ENCODE results near the gene PLXNA2. TPM values are rescaled to one million over a fixed set of nuclear protein-coding genes. Genes with fewer than 3 reads are reported as not detected.

PLXNA2 gene
- total and polyA plus RNA-seq, 2 donors (not counting 3 experiments of a cell fraction or from before 2014, with no cell fraction given) = 42.6 to 229 TPM

- no TSS peak for BruUV-seq (replicated peaks)
- no peak for TF ChIP-seq POLR2A (IDR thresholded peaks at IDR 0.05; ENCODE audit: low read depth, low read length)
- TF ChIP-seq POLR2AphosphoS5 (IDR thresholded peaks at IDR 0.05; ENCODE audit: insufficient read depth, low read depth, low read length) = no peak
- TF ChIP-seq GATA2 (IDR thresholded peaks at IDR 0.05; ENCODE audit: insufficient read depth, insufficient read length, low read depth, low read length) = no peak
- TF ChIP-seq EZH2 (IDR thresholded peaks at IDR 0.05; ENCODE audit: borderline replicate concordance, low read depth, low read length, severe bottlenecking) = no peak
- no peak for TF ChIP-seq CTCF (IDR thresholded peaks at IDR 0.05; ENCODE audit: extremely low read depth in 1 of 2, insufficient read depth in 1 of 2, low read depth in 1 of 2, low read length in 2 of 2)
- TF ChIP-seq, protein P1, sequence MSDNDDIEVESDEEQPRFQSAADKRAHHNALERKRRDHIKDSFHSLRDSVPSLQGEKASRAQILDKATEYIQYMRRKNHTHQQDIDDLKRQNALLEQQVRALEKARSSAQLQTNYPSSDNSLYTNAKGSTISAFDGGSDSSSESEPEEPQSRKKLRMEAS (IDR thresholded peaks at IDR 0.05; ENCODE audit: insufficient read depth, insufficient read length) = no peak
- TF ChIP-seq MYC (IDR thresholded peaks at IDR 0.05; ENCODE audit: low read depth, low read length) = no peak
- no peak for TF ChIP-seq JUN (IDR thresholded peaks at IDR 0.05; ENCODE audit: borderline replicate concordance, insufficient read depth, insufficient read length, low read depth)
- TF ChIP-seq FOS (IDR thresholded peaks at IDR 0.05; ENCODE audit: borderline replicate concordance, insufficient read depth, low read length) = no peak
- ChIA-PET POLR2A (interaction anchor here (1.4 to 1.6 kb wide), 2 partner anchors 19 to 34 kb away, joined by 7 to 8 read pairs; no protein-coding TSS in a partner anchor), CTCF (interaction anchor here (1.1 to 32.5 kb wide), 13 partner anchors 9 to 204 kb away, joined by 3 to 714 read pairs (median 5); partner anchors contain the start of gene PLXNA2)
- no peak for FAIRE-seq
- Histone ChIP-seq H2AFZ (ENCODE audit: low read depth, low read length) (no peak overlapping the region), H3K36me3 (ENCODE audit: control insufficient read depth in 2 of 2, extremely low read depth in 1 of 2, insufficient read depth in 2 of 2, low read length in 2 of 2) (peaks cover 8 to 12% of the 10 kb centered on the region in 2 experiments), H3K9me1 (replicated peaks; ENCODE audit: control insufficient read depth, extremely low read depth, insufficient read depth, low read length) (no peaks in the 10 kb centered on the region), H3K4me2 (ENCODE audit: insufficient read depth, low read length) (peak overlapping the region; percentile 61), H3K9me3 (replicated peaks; ENCODE audit: control insufficient read depth, insufficient read depth, low read length) (no peaks in the 10 kb centered on the region), H3K27ac (ENCODE audit: insufficient read depth, low read depth, low read length) (peak overlapping the region; percentile 92), H3K4me3 (replicated peaks in 1 of 3; ENCODE audit: insufficient read depth in 1 of 3, low read depth in 1 of 3, low read length in 3 of 3) (no peak overlapping the region), H3K4me1 (ENCODE audit: control insufficient read depth, extremely low read depth, insufficient read depth, low read length) (peaks cover 75% of the 10 kb centered on the region), H3K27me3 (ENCODE audit: control insufficient read depth in 2 of 2, insufficient read depth in 2 of 2, low read length in 2 of 2) (no peaks in the 10 kb centered on the region), H4K20me1 (replicated peaks; ENCODE audit: control insufficient read depth, extremely low read depth, insufficient read depth, low read length) (no peaks in the 10 kb centered on the region), H3K79me2 (ENCODE audit: control insufficient read depth, insufficient read depth, low read length) (peaks cover 66% of the 10 kb centered on the region), H3K9ac (replicated peaks; ENCODE audit: extremely low read depth, insufficient read depth, low read length) (peak overlapping the region; percentile 74)
- no peak for DNase-seq (ENCODE audit: low read depth, low spot score)
- dilution Hi-C loops (cut with MboI; ENCODE audit: extremely low pct_ligation_motif_present, low sequenced_read_pairs) = no loop called here
- intact Hi-C loops (cut with micrococcal nuclease) = loop anchor here (5.0 kb wide), 1 partner anchor 260 kb away; no protein-coding TSS in a partner anchor
These were observed 41.7 kb downstream of the PLXNA2 start for GRCh38 chr1:208202333-208202995.
